ENCODE results near the gene GPANK1. TPM values are rescaled to one million over a fixed set of nuclear protein-coding genes. Genes with fewer than 3 reads are reported as not detected.
A peak's percentile ranks its signal among the peaks of the same experiment; 100 is the strongest.

GPANK1 gene
- total and polyA plus RNA-seq, 2 donors (not counting 1 experiment from before 2014, with no cell fraction given), result 22.6 to 24.3 TPM

DNA sequence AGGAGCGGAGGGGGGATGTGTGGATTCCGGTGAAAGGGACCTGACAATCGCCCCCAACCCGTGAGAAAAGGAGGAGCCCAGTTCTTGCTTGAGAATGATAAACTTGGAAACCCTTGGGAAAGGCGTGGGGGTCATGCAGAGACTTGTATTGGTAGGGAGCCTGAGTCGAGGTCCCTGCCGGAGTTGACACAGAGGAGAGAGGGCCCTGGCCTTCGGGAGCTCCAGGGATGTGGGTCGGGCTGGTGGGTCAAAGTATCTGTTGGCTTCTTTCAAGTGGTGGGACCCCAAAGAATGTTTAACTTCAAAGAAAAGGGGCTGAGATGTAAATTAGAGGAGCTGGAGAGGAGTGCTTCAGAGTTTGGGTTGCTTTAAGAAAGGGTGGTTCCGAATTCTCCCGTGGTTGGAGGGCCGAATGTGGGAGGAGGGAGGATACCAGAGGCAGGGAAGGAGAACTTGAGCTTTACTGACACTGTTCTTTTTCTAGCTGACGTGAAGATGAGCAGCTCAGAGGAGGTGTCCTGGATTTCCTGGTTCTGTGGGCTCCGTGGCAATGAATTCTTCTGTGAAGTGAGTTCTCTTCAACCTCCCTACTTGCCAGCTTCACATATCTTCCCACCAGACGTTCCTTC, 1.7 kb upstream of the GPANK1 start:
- H3K4me1 Mint-ChIP-seq, result peaks cover 47% of the 10 kb centered on the region
- H3K27ac Mint-ChIP-seq, result peak overlapping the region; percentile 100
- H3K4me2 ChIP-seq (replicated peaks; ENCODE audit: low read depth, low read length, poor library complexity, severe bottlenecking), result peak overlapping the region; percentile 90
- peak overlapping the region; percentile 89 for H3K9ac ChIP-seq (ENCODE audit: low read length)
- no peaks in the 10 kb centered on the region for H3K27me3 Mint-ChIP-seq
- 2% methylated on average over 12 of the region's 15 CpGs for WGBS (ENCODE audit: insufficient coverage)
- H3K4me3 ChIP-seq (ENCODE audit: control extremely low read depth in 1 of 5, extremely low read depth in 1 of 5, insufficient read depth in 1 of 5, low read depth in 2 of 5, low read length in 4 of 5), result peak overlapping the region; percentile 58 to 98 (median 85)
- no peaks in the 10 kb centered on the region for H3K9me3 Mint-ChIP-seq (ENCODE audit: insufficient read depth)
- intact Hi-C loops (cut with micrococcal nuclease), result loop anchor here (1.0 to 5.0 kb wide), 7 partner anchors 36 to 531 kb away; partner anchors contain the start of genes ABHD16A, AGPAT1, CLIC1 and RNF5
- TF ChIP-seq, protein P1, sequence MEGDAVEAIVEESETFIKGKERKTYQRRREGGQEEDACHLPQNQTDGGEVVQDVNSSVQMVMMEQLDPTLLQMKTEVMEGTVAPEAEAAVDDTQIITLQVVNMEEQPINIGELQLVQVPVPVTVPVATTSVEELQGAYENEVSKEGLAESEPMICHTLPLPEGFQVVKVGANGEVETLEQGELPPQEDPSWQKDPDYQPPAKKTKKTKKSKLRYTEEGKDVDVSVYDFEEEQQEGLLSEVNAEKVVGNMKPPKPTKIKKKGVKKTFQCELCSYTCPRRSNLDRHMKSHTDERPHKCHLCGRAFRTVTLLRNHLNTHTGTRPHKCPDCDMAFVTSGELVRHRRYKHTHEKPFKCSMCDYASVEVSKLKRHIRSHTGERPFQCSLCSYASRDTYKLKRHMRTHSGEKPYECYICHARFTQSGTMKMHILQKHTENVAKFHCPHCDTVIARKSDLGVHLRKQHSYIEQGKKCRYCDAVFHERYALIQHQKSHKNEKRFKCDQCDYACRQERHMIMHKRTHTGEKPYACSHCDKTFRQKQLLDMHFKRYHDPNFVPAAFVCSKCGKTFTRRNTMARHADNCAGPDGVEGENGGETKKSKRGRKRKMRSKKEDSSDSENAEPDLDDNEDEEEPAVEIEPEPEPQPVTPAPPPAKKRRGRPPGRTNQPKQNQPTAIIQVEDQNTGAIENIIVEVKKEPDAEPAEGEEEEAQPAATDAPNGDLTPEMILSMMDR (IDR thresholded peaks at IDR 0.05), result no peak
- no peak for TF ChIP-seq EZH2 (IDR thresholded peaks at IDR 0.05; ENCODE audit: borderline replicate concordance, insufficient read depth, low read depth, low read length, poor library complexity, severe bottlenecking)
- H3K79me2 ChIP-seq (ENCODE audit: control insufficient read depth, insufficient read depth, low read length), result peaks cover 72% of the 10 kb centered on the region
- H3K27me3 ChIP-seq (replicated peaks in 1 of 4; ENCODE audit: control extremely low read depth in 1 of 4, control insufficient read depth in 3 of 4, insufficient read depth in 4 of 4, low read length in 3 of 4), result no peaks in the 10 kb centered on the region
- H3K36me3 ChIP-seq (replicated peaks in 1 of 2; ENCODE audit: control extremely low read depth in 1 of 2, control insufficient read depth in 1 of 2, extremely low read depth in 1 of 2, insufficient read depth in 2 of 2, low read length in 1 of 2), result peaks cover 18 to 68% of the 10 kb centered on the region in 2 experiments
- H2AFZ ChIP-seq (ENCODE audit: insufficient read depth, low read depth, low read length, poor library complexity, severe bottlenecking), result peak overlapping the region; percentile 72
- no peaks in the 10 kb centered on the region for H3K9me3 ChIP-seq (ENCODE audit: control extremely low read depth in 1 of 3, control insufficient read depth in 2 of 3, insufficient read depth in 1 of 3, low read length in 2 of 3)
- peak overlapping the region; percentile 21 to 98 for H3K27ac ChIP-seq (ENCODE audit: low read length in 2 of 2)
- DNase-seq (no peak), ATAC-seq (ENCODE audit: low read depth) (no peak)
- peaks cover 23 to 41% of the 10 kb centered on the region in 2 donors for H3K4me1 ChIP-seq (ENCODE audit: control insufficient read depth in 2 of 2, insufficient read depth in 2 of 2, low read length in 2 of 2)
- peaks cover 28% of the 10 kb centered on the region for H4K20me1 ChIP-seq (ENCODE audit: control insufficient read depth, insufficient read depth, low read length, poor library complexity, severe bottlenecking)
- H3K4me3 Mint-ChIP-seq, result peak overlapping the region; percentile 96
- ChIA-PET POLR2A (interaction anchor here (0.7 kb wide), 1 partner anchor 1305 kb away, joined by 3 read pairs; no protein-coding TSS in a partner anchor), CTCF (interaction anchor here (0.7 to 1.4 kb wide), 2 partner anchors 29 to 164 kb away, joined by 3 to 10 read pairs; no protein-coding TSS in a partner anchor)

Measured in B cell (primary cell).